HG03196 (cell line): ENCODE data around the gene SWT1.
A peak's percentile ranks its signal among the peaks of the same experiment; 100 is the strongest.
"Not testable (repeated sequence)": the region's sequence is repeated elsewhere in the genome, so short reads cannot be mapped to it uniquely, and the experiment has no call there.

ENCODE experiments used
- ATAC-seq: cut with Tn5 transposase; IDR thresholded peaks from one replicate; pipeline ENCODE4 v1.9.1; 2021; ENCODE audit not compliant: unreplicated experiment

SWT1 gene

GRCh38 chr1:185317034-185317885 lies 160.3 kb downstream of the SWT1 start, which contains the start of gene IVNS1ABP:
IVNS1ABP (minus strand) TSS chr1:185317243; CDS start chr1:185309493, 7,750 bp downstream.
- ATAC-seq: peak; percentile 79

- ATAC-seq: peak; percentile 39
These were observed 160.9 kb downstream of the SWT1 start for GRCh38 chr1:185317886-185318310.

- ATAC-seq: no peak
These were observed 161.6 kb downstream of the SWT1 start for GRCh38 chr1:185318431-185319138.

GRCh38 chr1:185319139-185319475 lies 162.1 kb downstream of the SWT1 start:
- ATAC-seq: no peak

GRCh38 chr1:185321104-185321503 lies 164.1 kb downstream of the SWT1 start:
- not testable (repeated sequence) for ATAC-seq

GRCh38 chr1:185321653-185322221 lies 164.8 kb downstream of the SWT1 start:
- not testable (repeated sequence) for ATAC-seq

DNA sequence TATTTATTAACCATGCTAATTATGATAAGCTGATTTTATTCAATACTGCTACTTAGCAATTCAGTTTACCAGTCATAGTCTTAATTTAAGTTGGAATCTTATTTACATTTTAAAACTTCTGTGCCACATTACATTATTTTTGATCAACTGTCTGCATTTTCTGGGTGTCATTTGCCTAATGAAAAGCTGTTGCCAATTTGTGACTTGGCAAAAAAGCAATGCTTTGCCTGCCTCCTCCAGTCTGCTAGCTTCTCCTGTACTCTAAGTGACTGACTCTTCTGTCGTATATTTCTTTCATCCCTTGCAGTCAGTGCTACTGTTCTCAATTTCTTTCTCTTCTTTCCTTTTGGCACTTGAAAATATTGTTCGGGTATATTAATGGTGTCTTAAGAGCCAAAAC lies 165.7 kb downstream of the SWT1 start:
- ATAC-seq: no peak

DNA sequence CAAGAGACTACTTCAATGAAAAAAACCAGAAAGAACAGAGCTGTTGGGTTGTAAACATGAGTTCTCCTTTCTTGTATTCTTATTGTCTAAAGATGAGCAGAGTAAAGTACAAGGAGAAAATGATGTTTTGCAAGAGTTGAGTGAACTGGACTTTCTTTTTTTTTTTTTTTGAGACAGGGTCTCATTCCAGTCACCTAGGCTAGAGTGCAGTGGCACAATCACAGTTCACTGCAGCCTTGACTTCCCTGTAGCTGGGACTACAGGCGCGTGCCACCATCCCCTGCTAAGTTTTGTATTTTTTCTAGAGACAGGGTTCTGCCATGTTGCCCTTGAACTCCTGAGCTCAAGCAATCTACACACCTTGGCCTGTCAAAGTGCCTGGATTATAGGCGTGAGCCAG lies 167.2 kb downstream of the SWT1 start:
- ATAC-seq: no peak

- ATAC-seq: no peak
These were observed 168.4 kb downstream of the SWT1 start for GRCh38 chr1:185325413-185325812.

- no peak for ATAC-seq
These were observed 171.3 kb downstream of the SWT1 start for GRCh38 chr1:185328255-185328654.

GRCh38 chr1:185334182-185334581 lies 177.2 kb downstream of the SWT1 start:
- ATAC-seq: no peak

DNA sequence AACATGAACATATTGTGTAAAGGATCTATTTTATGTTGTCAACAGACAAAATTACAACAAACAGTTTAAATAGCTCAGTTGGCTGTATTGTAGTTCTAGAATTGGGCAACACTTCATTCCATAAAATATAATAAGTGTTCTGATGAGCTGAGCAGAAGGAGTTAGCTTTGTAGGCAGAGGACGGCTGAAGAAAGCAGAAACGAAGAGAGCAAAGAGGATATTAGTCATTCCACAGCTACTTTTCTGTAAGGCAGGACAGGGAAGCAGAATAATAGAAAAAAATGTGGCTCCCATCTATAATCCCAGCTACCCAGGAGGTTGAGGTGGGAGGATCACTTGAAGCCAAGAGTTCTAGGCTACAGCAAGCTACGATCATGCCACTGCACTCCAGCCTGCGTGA lies 180.3 kb downstream of the SWT1 start:
- no peak for ATAC-seq

GRCh38 chr1:185338719-185339622 lies 182.0 kb downstream of the SWT1 start:
- ATAC-seq: peak; percentile 96

- no peak for ATAC-seq
These were observed 184.3 kb downstream of the SWT1 start for GRCh38 chr1:185341196-185341781.
